Liver (tissue), 3 donors: ENCODE measurements around the gene QRICH1.

Source experiments
- ATF3 ChIP-seq: IDR thresholded peaks from 2 replicates; pipeline ENCODE4 v1.6.1; 2016; ENCODE audit warnings: antibody characterized with exemption
- CTCF ChIP-seq: fragments of 150-350 bp; IDR thresholded peaks from 2 replicates; pipeline ENCODE4 v1.5.1; 2017; ENCODE audit warnings: improper control_type of control experiment, low read depth, low read length; ENCODE audit not compliant: missing input control
- FOXA1 ChIP-seq: IDR thresholded peaks from 2 replicates; pipeline ENCODE4 v1.6.1; 2016; ENCODE audit warnings: antibody characterized with exemption
- FOXA2 ChIP-seq: IDR thresholded peaks from 2 replicates; pipeline ENCODE4 v1.6.1; 2016; ENCODE audit warnings: antibody characterized with exemption
- GABPA ChIP-seq, 2 donors: IDR thresholded peaks in 1 of 2; conservative IDR thresholded peaks in 1 of 2; 2 replicates each; pipeline ENCODE4 v1.6.1; 2016; ENCODE audit warnings: antibody characterized with exemption in 2 of 2, mild to moderate bottlenecking in 1 of 2, moderate library complexity in 1 of 2
- JUND ChIP-seq, 2 donors: IDR thresholded peaks; 2 replicates each; pipeline ENCODE4 v1.6.1; 2016; ENCODE audit warnings: antibody characterized with exemption in 2 of 2
- MAX ChIP-seq: IDR thresholded peaks from 2 replicates; pipeline ENCODE4 v1.6.1; 2016; ENCODE audit warnings: antibody characterized with exemption
- RAD21 ChIP-seq, 2 donors: IDR thresholded peaks; 2 replicates each; pipeline ENCODE4 v1.6.1; 2016; ENCODE audit warnings: antibody characterized with exemption in 2 of 2, mild to moderate bottlenecking in 2 of 2
- RXRA ChIP-seq, 2 donors: IDR thresholded peaks; 2 replicates each; pipeline ENCODE4 v1.6.1; 2017 to 2018; ENCODE audit warnings: antibody characterized with exemption in 2 of 2, mild to moderate bottlenecking in 1 of 2
- SP1 ChIP-seq: IDR thresholded peaks from 2 replicates; pipeline ENCODE4 v1.6.1; 2018; ENCODE audit warnings: antibody characterized with exemption, mild to moderate bottlenecking
- ZBTB33 ChIP-seq: IDR thresholded peaks from 2 replicates; pipeline ENCODE4 v1.6.1; 2016; ENCODE audit warnings: antibody characterized with exemption
- donor health status: healthy.
- donor health status: healthy.

- TF ChIP-seq CTCF (no peak), JUND (IDR thresholded peaks at IDR 0.05) (no peak), FOXA2 (no peak), MAX (no peak), ATF3 (no peak), RAD21 (IDR thresholded peaks at IDR 0.05) (no peak), FOXA1 (no peak), ZBTB33 (no peak), GABPA (IDR thresholded peaks at IDR 0.05 in 1 of 2, conservative IDR thresholded peaks at IDR 0.05 in 1 of 2) (no peak), RXRA (IDR thresholded peaks at IDR 0.05) (no peak), SP1 (no peak)
Observed at GRCh38 chr3:49035281-49035680, 58.6 kb downstream of the QRICH1 start.
